HEK293T (cell line): Measurements from ENCODE around the gene VWA5A.
"Not testable (repeated sequence)": the region's sequence is repeated elsewhere in the genome, so short reads cannot be mapped to it uniquely, and the experiment has no call there.

ENCODE experiments used
- CTCF ChIA-PET: fragments of 350-600 bp; formaldehyde crosslinking; extraction: SDS; loops from one replicate; lab custom pipeline; 2021; ENCODE audit warnings: antibody characterized with exemption, inconsistent platforms; lab: Yijun Ruan, JAX
- POLR2A ChIA-PET: fragments of 350-600 bp; formaldehyde crosslinking; extraction: SDS; loops from one replicate; lab custom pipeline; 2020; ENCODE audit warnings: antibody characterized with exemption, inconsistent platforms; lab: Yijun Ruan, JAX
- DNase-seq: peaks from one replicate; pipeline ENCODE4 v3.0.0; 2012; ENCODE audit warnings: mixed read lengths; ENCODE audit errors: extremely low spot score
- ARNT ChIP-seq: fragments of 450-650 bp; IDR thresholded peaks from 2 replicates; pipeline ENCODE4 v1.6.1; 2017; ENCODE audit warnings: mild to moderate bottlenecking
- BHLHE40 ChIP-seq: fragments of 450-650 bp; IDR thresholded peaks from 2 replicates; pipeline ENCODE4 v1.6.1; 2016; ENCODE audit warnings: mild to moderate bottlenecking, moderate library complexity, borderline replicate concordance
- CTBP1 ChIP-seq: fragments of 450-650 bp; IDR thresholded peaks from 2 replicates; pipeline ENCODE4 v1.6.1; 2016; ENCODE audit warnings: borderline replicate concordance
- ELF4 ChIP-seq: fragments of 450-650 bp; IDR thresholded peaks from 2 replicates; pipeline ENCODE4 v1.6.1; 2017; ENCODE audit warnings: antibody characterized with exemption
- FOXA1 ChIP-seq: fragments of 450-650 bp; IDR thresholded peaks from 2 replicates; pipeline ENCODE4 v1.6.1; 2016; ENCODE audit warnings: mild to moderate bottlenecking
- FOXK2 ChIP-seq: fragments of 450-650 bp; IDR thresholded peaks from 2 replicates; pipeline ENCODE4 v1.6.1; 2016; ENCODE audit warnings: mild to moderate bottlenecking
- FOXM1 ChIP-seq: fragments of 450-650 bp; IDR thresholded peaks from 2 replicates; pipeline ENCODE4 v1.6.1; 2017; ENCODE audit warnings: mild to moderate bottlenecking, borderline replicate concordance
- HDGF ChIP-seq: fragments of 450-650 bp; IDR thresholded peaks from 2 replicates; pipeline ENCODE4 v1.6.1; 2017; ENCODE audit warnings: antibody characterized with exemption, borderline replicate concordance
- L3MBTL2 ChIP-seq: fragments of 450-650 bp; conservative IDR thresholded peaks from 2 replicates; pipeline ENCODE4 v1.6.1; 2016; ENCODE audit warnings: mild to moderate bottlenecking
- LEF1 ChIP-seq: fragments of 450-650 bp; IDR thresholded peaks from 2 replicates; pipeline ENCODE4 v1.6.1; 2017; ENCODE audit warnings: mild to moderate bottlenecking, borderline replicate concordance
- NFRKB ChIP-seq: fragments of 450-650 bp; IDR thresholded peaks from 2 replicates; pipeline ENCODE4 v1.6.1; 2016; ENCODE audit warnings: mild to moderate bottlenecking, moderate library complexity
- PKNOX1 ChIP-seq: fragments of 450-650 bp; IDR thresholded peaks from 2 replicates; pipeline ENCODE4 v1.6.1; 2016
- SP1 ChIP-seq: fragments of 450-650 bp; IDR thresholded peaks from 2 replicates; pipeline ENCODE4 v1.6.1; 2017
- SUZ12 ChIP-seq: fragments of 450-650 bp; IDR thresholded peaks from 2 replicates; pipeline ENCODE4 v1.6.1; 2016; ENCODE audit warnings: mild to moderate bottlenecking
- TARDBP ChIP-seq: fragments of 450-650 bp; IDR thresholded peaks from 2 replicates; pipeline ENCODE4 v1.6.1; 2016
- ZNF384 ChIP-seq: fragments of 450-650 bp; IDR thresholded peaks from 2 replicates; pipeline ENCODE4 v1.6.1; 2016

The VWA5A gene

GRCh38 chr11:124120891-124121290, 5.6 kb downstream of the VWA5A start:
- ChIA-PET POLR2A (no interaction called here), CTCF (no interaction called here)
- no peak for DNase-seq
- TF ChIP-seq PKNOX1 (no peak), FOXM1 (no peak), FOXA1 (no peak), LEF1 (no peak), SP1 (no peak), NFRKB (no peak), FOXK2 (no peak), ZNF384 (no peak), ELF4 (no peak), L3MBTL2 (no peak)

GRCh38 chr11:124122123-124122522, 6.9 kb downstream of the VWA5A start:
- CTCF ChIA-PET = no interaction called here
- POLR2A ChIA-PET = no interaction called here
- no peak for TF ChIP-seq ELF4
- no peak for TF ChIP-seq ZNF384
- TF ChIP-seq NFRKB = no peak
- no peak for TF ChIP-seq SP1
- TF ChIP-seq ARNT = no peak
- no peak for TF ChIP-seq FOXK2
- no peak for TF ChIP-seq PKNOX1
- TF ChIP-seq L3MBTL2 = no peak
- no peak for TF ChIP-seq TARDBP
- TF ChIP-seq BHLHE40 = no peak
- TF ChIP-seq LEF1 = no peak
- no peak for TF ChIP-seq HDGF
- TF ChIP-seq FOXM1 = no peak
- no peak for TF ChIP-seq CTBP1
- TF ChIP-seq SUZ12 = no peak
- TF ChIP-seq FOXA1 = no peak
- no peak for DNase-seq

- POLR2A ChIA-PET = no interaction called here
- CTCF ChIA-PET = interaction anchor here (0.6 kb wide), 1 partner anchor 47 kb away, joined by 3 read pairs; no protein-coding TSS in a partner anchor
- no peak for TF ChIP-seq CTBP1
- TF ChIP-seq ELF4 = no peak
- no peak for TF ChIP-seq NFRKB
- TF ChIP-seq SP1 = no peak
- TF ChIP-seq SUZ12 = no peak
- no peak for TF ChIP-seq PKNOX1
- no peak for TF ChIP-seq FOXA1
- TF ChIP-seq TARDBP = no peak
- no peak for TF ChIP-seq L3MBTL2
- TF ChIP-seq FOXM1 = no peak
- TF ChIP-seq ZNF384 = no peak
- no peak for TF ChIP-seq HDGF
- TF ChIP-seq ARNT = no peak
- TF ChIP-seq LEF1 = no peak
- no peak for TF ChIP-seq FOXK2
- no peak for TF ChIP-seq BHLHE40
- no peak for DNase-seq
These were observed 8.4 kb downstream of the VWA5A start for GRCh38 chr11:124123622-124124021.

- DNase-seq, POLR2A ChIA-PET, CTCF ChIA-PET: not testable (repeated sequence)
These were observed 11.9 kb downstream of the VWA5A start for GRCh38 chr11:124127134-124127533.

- no peak for TF ChIP-seq PKNOX1
- TF ChIP-seq FOXM1 = no peak
- no peak for TF ChIP-seq NFRKB
- TF ChIP-seq L3MBTL2 = no peak
- CTCF ChIA-PET = no interaction called here
These were observed 27.8 kb downstream of the VWA5A start for GRCh38 chr11:124143034-124143433.

GRCh38 chr11:124147951-124148350, 32.7 kb downstream of the VWA5A start:
- DNase-seq = no peak
- POLR2A ChIA-PET = no interaction called here
- TF ChIP-seq HDGF (no peak), ARNT (no peak), NFRKB (no peak), FOXA1 (no peak)
- CTCF ChIA-PET = no interaction called here

More at GRCh38 chr11:124143034-124143433, 27.8 kb downstream of the VWA5A start:
- DNase-seq = no peak
- POLR2A ChIA-PET = no interaction called here
